Right lobe of liver (tissue), 4 donors: ENCODE data around the gene ENTHD1.

Experiments used
- CTCF ChIP-seq, 4 donors: fragments of 200-600 bp in 3 of 4; fragments of 450-650 bp in 1 of 4; IDR thresholded peaks; one replicate each; pipeline versions ENCODE4 v1.5.1 to v1.8.0; 2016 to 2022; ENCODE audit warnings: antibody characterized with exemption in 4 of 4, mild to moderate bottlenecking in 2 of 4
- POLR2A ChIP-seq: fragments of 450-650 bp; IDR thresholded peaks from one replicate; pipeline ENCODE4 v1.6.1; 2017; ENCODE audit warnings: antibody characterized with exemption, mild to moderate bottlenecking
- donor health status: DM: no; HTN: no; CAD: no.
- donor health status: DM: no; HTN: no; CAD: no.
- donor health status: DM: no; HTN: yes; CAD: no.

GRCh38 chr22:39776295-39777009 is 117.1 kb downstream of the ENTHD1 start:
- TF ChIP-seq POLR2A (no peak), CTCF (IDR thresholded peaks at IDR 0.05) (no peak)
